CMK (cell line): ENCODE results near the gene ISOC2.

Experiments
- DNase-seq: peaks from one replicate; pipeline ENCODE4 v3.0.0-alpha.2; 2010; ENCODE audit warnings: low read depth

ISOC2 gene

GRCh38 chr19:55489711-55490477 lies 28.5 kb upstream of the ISOC2 start:
- no peak for DNase-seq

- DNase-seq: no peak
These were observed 27.7 kb upstream of the ISOC2 start for GRCh38 chr19:55488986-55489710.

GRCh38 chr19:55487924-55488687 lies 26.7 kb upstream of the ISOC2 start, which contains the start of gene SSC5D:
TSS of gene SSC5D (plus strand) at chr19:55488436. CDS start at chr19:55488590, 154 bp downstream.
- no peak for DNase-seq

- no peak for DNase-seq
These were observed 25.8 kb upstream of the ISOC2 start for GRCh38 chr19:55486971-55487923.

GRCh38 chr19:55486043-55486970 lies 24.9 kb upstream of the ISOC2 start:
- no peak for DNase-seq

GRCh38 chr19:55485439-55486011 lies 24.1 kb upstream of the ISOC2 start:
- DNase-seq: no peak

GRCh38 chr19:55484593-55485438 lies 23.4 kb upstream of the ISOC2 start, which contains the start of gene NAT14:
TSS of gene NAT14 (plus strand) at chr19:55485188. CDS start at chr19:55485709, 521 bp downstream.
- DNase-seq: peak; percentile 83

GRCh38 chr19:55483706-55484592 lies 22.5 kb upstream of the ISOC2 start:
- no peak for DNase-seq

- no peak for DNase-seq
These were observed 21.7 kb upstream of the ISOC2 start for GRCh38 chr19:55482967-55483705.

- DNase-seq: no peak
These were observed 20.9 kb upstream of the ISOC2 start for GRCh38 chr19:55482156-55482961.

- DNase-seq: no peak
These were observed 20.3 kb upstream of the ISOC2 start for GRCh38 chr19:55481794-55482155.

- DNase-seq: no peak
These were observed 19.8 kb upstream of the ISOC2 start for GRCh38 chr19:55481148-55481793.

- DNase-seq: no peak
These were observed 18.2 kb upstream of the ISOC2 start for GRCh38 chr19:55479451-55480230.

GRCh38 chr19:55479045-55479444 lies 17.6 kb upstream of the ISOC2 start:
- DNase-seq: no peak

GRCh38 chr19:55478364-55478763 lies 16.9 kb upstream of the ISOC2 start:
- DNase-seq: no peak
